ENCODE results near the gene CPEB2. TPM values are rescaled to one million over a fixed set of nuclear protein-coding genes. Genes with fewer than 3 reads are reported as not detected.

Gene CPEB2
- polyA plus RNA-seq, 1 experiment: 10.4 TPM

- Histone ChIP-seq H3K9me3 (ENCODE audit: control insufficient read depth, insufficient read depth, low read length) (no peaks in the 10 kb centered on the region), H3K27me3 (ENCODE audit: control insufficient read depth, insufficient read depth, low read length) (no peaks in the 10 kb centered on the region), H3K27ac (ENCODE audit: low read depth, low read length) (no peak overlapping the region), H3K4me3 (ENCODE audit: low read depth, low read length) (no peak overlapping the region)
- no peak for TF ChIP-seq CTCF (IDR thresholded peaks at IDR 0.05; ENCODE audit: low read depth, low read length)
- DNase-seq (ENCODE audit: low read depth, low spot score): no peak
- POLR2A ChIA-PET: no interaction called here
- CTCF ChIA-PET: no interaction called here
Observed at GRCh38 chr4:15118292-15118691, 116.0 kb downstream of the CPEB2 start.

Data from AG04450 (cell line).